GM12875 (cell line): ENCODE measurements around the gene LIMK2.
"Not testable (repeated sequence)": the region's sequence is repeated elsewhere in the genome, so short reads cannot be mapped to it uniquely, and the experiment has no call there.

Experiments used
- H3K4me3 ChIP-seq: one replicate; pipeline ENCODE4 v1.5.1; 2011; ENCODE audit warnings: low read depth, low read length, control low read depth
- CTCF ChIP-seq: IDR thresholded peaks from 2 replicates; pipeline ENCODE4 v1.5.1; 2011; ENCODE audit warnings: low read depth, mild to moderate bottlenecking, control low read depth, inconsistent platforms, low read length, moderate library complexity, borderline replicate concordance; ENCODE audit not compliant: insufficient read depth

The LIMK2 gene

DNA sequence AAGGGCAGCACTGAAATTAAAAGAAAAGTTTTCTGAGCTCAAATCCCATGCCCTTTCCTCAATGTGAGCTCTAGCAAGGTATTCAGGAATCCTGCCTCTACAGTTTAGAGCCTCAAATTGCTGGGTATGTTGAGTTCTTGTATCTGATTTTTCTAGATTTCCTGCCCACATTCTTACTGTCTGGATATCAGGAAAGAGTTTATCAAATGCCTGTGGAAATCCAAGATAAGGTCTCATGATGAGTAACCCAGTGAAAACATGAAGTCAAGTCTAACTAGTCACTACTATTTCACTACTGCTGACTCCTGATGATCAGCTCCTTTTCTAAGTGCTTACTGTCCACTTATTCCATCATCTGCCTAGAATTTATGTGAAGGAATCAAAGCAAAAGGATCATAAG, 29.8 kb downstream of the LIMK2 start:
- no peak overlapping the region for H3K4me3 ChIP-seq
- no peak for TF ChIP-seq CTCF

DNA sequence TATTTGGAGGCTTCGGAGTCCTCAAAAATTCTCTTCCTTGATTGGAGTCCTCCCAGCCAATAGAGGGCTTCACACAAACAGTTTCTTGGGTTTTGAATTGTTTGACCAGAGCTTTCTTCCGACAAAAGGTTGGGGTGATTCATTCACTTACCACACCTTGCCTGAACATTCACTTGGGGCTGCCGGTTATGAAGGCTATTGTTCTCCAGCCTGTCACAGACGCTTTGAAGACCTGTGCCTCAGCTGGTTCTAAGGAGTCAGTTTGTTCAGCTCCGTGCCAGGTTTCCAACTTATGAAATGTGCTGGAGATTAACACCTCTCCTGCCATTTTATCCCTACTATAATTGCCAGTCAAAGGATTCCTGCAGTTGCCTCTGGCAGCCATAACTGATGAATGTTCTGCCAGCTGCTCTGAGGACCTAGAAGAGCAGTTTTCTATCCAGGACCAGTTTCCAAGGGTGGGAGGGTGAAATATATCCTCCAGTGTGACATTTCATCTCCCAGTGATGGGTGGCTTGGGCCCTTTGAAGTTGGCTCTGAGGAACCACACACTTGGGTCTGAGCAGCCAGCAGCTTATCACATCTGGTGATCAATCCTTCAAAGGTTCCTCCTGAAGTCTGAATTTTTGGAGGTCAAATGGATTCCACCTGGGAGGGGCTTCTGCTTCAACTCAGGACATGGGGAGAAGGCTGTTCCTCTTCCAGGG, 31.4 kb downstream of the LIMK2 start:
- no peak overlapping the region for H3K4me3 ChIP-seq
- no peak for TF ChIP-seq CTCF

DNA sequence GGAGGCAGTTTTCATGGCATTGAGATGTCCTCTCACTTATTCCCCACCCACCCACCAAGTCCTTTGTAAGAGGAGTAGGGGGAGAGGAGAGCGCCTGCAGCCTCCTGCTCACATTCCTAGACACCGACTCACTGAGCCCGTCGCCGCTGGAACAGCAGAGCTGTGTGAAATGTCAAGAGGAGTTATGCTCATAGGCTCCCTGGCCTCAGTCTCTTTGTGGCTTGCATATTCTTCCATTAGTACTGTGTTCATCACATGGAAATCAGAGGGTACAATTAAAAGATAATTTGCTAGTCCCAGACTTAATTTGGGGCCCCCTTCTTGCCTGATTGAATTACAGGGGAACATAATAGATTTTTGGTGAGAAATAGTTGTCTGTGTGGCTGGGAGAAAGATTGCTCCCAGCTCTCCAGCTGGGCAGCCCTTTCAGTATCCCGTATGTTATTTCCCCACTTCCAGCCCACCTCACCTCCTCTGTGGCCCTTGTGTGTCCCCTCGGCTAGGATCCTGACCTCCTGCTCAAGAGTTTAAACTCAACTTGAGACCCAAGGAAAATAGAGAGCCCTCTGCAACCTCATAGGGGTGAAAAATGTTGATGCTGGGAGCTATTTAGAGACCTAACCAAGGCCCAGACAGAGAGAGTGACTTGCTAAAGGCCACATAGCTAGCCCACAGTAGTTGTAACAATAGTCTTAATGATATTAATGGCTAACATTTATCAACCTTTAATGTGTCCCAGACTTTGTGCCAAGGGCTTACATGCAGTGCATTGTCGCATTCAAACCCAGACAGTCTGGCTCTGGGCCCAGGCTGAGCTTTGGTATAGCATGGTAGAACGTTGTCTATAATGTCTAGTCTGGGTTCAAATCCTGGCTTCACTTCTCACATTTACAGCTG, 32.2 kb downstream of the LIMK2 start:
- TF ChIP-seq CTCF: no peak
- no peak overlapping the region for H3K4me3 ChIP-seq

- no peak for TF ChIP-seq CTCF
- H3K4me3 ChIP-seq: no peak overlapping the region
Measured at GRCh38 chr22:31244943-31245451, 32.9 kb downstream of the LIMK2 start.

DNA sequence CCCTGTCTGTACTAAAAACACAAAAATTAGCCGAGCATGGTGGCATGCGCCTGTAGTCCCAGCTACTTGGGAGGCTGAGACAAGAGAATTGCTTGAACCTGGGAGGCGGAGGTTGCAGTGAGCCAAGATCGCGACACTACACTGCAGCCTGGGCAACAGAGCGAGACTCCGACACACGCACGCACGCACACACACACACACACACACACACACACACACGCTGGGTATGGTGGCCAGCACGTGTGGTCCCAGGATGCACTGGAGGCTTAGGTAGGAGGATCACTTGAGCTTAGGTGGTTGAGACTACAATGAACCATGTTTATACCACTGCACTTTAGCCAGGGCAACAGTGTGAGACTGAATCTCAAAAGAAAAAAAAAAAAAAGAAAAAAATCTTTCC, 33.9 kb downstream of the LIMK2 start:
- not testable (repeated sequence) for H3K4me3 ChIP-seq

DNA sequence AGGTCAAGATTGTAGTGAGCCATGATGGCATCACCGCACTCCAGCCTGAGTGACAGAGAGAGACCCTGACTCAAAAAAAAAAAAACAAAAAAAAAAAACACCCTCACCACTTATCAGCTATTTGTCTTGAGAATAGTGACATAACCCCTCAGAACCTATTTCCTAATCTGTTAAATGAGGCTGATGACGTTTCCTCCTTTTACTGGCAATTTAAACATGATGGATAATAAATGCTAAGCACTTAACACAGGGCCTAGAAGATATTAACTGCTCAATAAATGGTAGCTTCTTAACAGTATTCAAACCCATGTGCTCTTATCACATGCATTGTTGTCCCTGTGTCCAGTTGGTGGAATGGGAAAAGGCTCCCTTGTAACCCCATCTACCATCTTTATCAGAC, 34.6 kb downstream of the LIMK2 start:
- TF ChIP-seq CTCF: no peak
- no peak overlapping the region for H3K4me3 ChIP-seq

GRCh38 chr22:31247726-31248125, 35.6 kb downstream of the LIMK2 start:
- TF ChIP-seq CTCF: no peak
- no peak overlapping the region for H3K4me3 ChIP-seq
